Measurements from ENCODE around the gene GLIS2.

Gene GLIS2

GRCh38 chr16:4385789-4386450 is 70.1 kb downstream of the GLIS2 start:
- DNase-seq = no peak

- no peak for DNase-seq
Observed at GRCh38 chr16:4386451-4386805, 70.6 kb downstream of the GLIS2 start.

- no peak for DNase-seq
Observed at GRCh38 chr16:4386951-4387565, 71.2 kb downstream of the GLIS2 start.

- no peak for DNase-seq
Observed at GRCh38 chr16:4387781-4388180, 71.9 kb downstream of the GLIS2 start.

GRCh38 chr16:4388271-4389021 is 72.6 kb downstream of the GLIS2 start:
- DNase-seq = no peak

All from NCI-H2171 (cell line).